PC-3 (cell line): ENCODE measurements around the gene SLC9A4.

ENCODE experiments used
- EZH2 ChIP-seq: fragments of 300-600 bp; sonication (generic); IDR thresholded peaks from one replicate; pipeline ENCODE4 v1.6.1; 2017; ENCODE audit warnings: antibody characterized with exemption, mild to moderate bottlenecking, low read length; ENCODE audit not compliant: unreplicated experiment
- EZH2phosphoT487 ChIP-seq: fragments of 300-600 bp; sonication (generic); IDR thresholded peaks from 2 replicates; pipeline ENCODE4 v1.6.1; 2018; ENCODE audit warnings: mild to moderate bottlenecking, antibody characterized with exemption, low read length, borderline replicate concordance
- TF ChIP-seq, protein P1 (sequence below): fragments of 300-600 bp; sonication (generic); conservative IDR thresholded peaks from 2 replicates; pipeline ENCODE4 v1.5.1; 2017; ENCODE audit warnings: antibody characterized with exemption, low read depth, mild to moderate bottlenecking, low read length

- TF ChIP-seq, protein P1, sequence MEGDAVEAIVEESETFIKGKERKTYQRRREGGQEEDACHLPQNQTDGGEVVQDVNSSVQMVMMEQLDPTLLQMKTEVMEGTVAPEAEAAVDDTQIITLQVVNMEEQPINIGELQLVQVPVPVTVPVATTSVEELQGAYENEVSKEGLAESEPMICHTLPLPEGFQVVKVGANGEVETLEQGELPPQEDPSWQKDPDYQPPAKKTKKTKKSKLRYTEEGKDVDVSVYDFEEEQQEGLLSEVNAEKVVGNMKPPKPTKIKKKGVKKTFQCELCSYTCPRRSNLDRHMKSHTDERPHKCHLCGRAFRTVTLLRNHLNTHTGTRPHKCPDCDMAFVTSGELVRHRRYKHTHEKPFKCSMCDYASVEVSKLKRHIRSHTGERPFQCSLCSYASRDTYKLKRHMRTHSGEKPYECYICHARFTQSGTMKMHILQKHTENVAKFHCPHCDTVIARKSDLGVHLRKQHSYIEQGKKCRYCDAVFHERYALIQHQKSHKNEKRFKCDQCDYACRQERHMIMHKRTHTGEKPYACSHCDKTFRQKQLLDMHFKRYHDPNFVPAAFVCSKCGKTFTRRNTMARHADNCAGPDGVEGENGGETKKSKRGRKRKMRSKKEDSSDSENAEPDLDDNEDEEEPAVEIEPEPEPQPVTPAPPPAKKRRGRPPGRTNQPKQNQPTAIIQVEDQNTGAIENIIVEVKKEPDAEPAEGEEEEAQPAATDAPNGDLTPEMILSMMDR, result no peak
- no peak for TF ChIP-seq EZH2
- TF ChIP-seq EZH2phosphoT487, result no peak
These were observed 19.5 kb upstream of the SLC9A4 start for GRCh38 chr2:102453501-102453900.
